ENCODE data around the gene ATP8A2.

Gene ATP8A2

GRCh38 chr13:25380082-25380481 is 8.3 kb downstream of the ATP8A2 start:
- in situ Hi-C loops (cut with MboI; ENCODE audit: low sequenced_read_pairs, unreplicated experiment): no loop called here
- DNase-seq (ENCODE audit: low spot score): no peak
- TF ChIP-seq CTCF (IDR thresholded peaks at IDR 0.05; ENCODE audit: borderline replicate concordance, control extremely low read depth, extremely low read depth, insufficient read depth, missing control alignments): no peak

GRCh38 chr13:25380741-25381324 is 9.1 kb downstream of the ATP8A2 start:
- in situ Hi-C loops (cut with MboI; ENCODE audit: low sequenced_read_pairs, unreplicated experiment): no loop called here
- DNase-seq (ENCODE audit: low spot score): no peak
- no peak for TF ChIP-seq CTCF (IDR thresholded peaks at IDR 0.05; ENCODE audit: borderline replicate concordance, control extremely low read depth, extremely low read depth, insufficient read depth, missing control alignments)

DNA sequence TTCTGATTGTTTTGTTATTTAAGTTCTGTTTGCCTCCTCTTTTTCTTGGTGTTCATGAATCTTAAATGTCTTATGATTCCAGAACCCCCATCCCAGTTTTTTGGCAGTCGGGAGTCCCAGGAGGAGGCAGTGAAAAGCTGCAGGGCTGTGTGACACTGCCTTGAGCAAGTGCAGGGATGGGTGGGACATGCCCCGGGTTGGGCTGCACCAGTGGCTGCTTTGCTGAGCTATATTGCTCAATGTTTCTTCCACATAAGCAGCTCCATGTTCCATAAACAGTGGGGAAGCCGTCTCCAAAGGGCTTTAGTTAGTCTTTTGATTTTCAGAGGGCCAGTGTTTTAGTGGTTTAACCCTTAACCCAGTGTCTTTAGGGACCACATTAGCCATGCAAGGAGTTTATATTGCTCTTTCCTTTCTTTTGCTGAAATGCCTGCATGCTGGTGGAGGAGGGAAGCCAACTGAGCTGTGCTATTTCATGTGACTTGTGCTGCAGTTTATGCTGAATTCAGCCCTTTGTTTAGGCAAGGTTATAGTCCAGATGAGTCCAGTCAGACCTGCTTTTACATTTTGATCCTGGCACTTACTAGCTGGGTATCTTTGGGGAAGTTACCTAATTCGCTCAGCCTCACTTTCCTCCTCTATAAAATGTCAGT is 13.1 kb downstream of the ATP8A2 start:
- no peak for TF ChIP-seq CTCF (IDR thresholded peaks at IDR 0.05; ENCODE audit: borderline replicate concordance, control extremely low read depth, extremely low read depth, insufficient read depth, missing control alignments)
- no peak for DNase-seq (ENCODE audit: low spot score)
- in situ Hi-C loops (cut with MboI; ENCODE audit: low sequenced_read_pairs, unreplicated experiment): no loop called here

DNA sequence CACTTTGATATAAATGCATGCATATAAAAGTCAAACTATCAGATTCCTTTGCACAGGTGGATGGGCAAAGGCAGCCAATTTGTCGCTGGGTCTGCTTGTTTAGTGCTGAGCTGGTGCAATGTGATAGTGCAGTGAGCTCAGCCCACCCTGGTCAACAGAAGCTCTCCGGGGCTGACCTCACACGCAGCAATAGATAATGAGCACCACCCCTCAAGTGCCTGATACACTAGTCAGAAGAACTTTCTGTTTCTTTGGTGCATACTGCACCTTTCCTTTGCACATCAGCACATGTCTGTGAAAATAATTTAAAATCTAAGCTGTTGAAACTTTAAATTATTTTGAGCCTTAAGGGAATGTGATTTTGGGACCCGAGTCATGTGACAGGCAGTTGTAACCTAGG is 20.2 kb downstream of the ATP8A2 start:
- no peak for TF ChIP-seq CTCF (IDR thresholded peaks at IDR 0.05; ENCODE audit: borderline replicate concordance, control extremely low read depth, extremely low read depth, insufficient read depth, missing control alignments)
- in situ Hi-C loops (cut with MboI; ENCODE audit: low sequenced_read_pairs, unreplicated experiment): no loop called here
- no peak for DNase-seq (ENCODE audit: low spot score)

GRCh38 chr13:25394402-25395060 is 22.8 kb downstream of the ATP8A2 start:
- no peak for DNase-seq (ENCODE audit: low spot score)
- in situ Hi-C loops (cut with MboI; ENCODE audit: low sequenced_read_pairs, unreplicated experiment): no loop called here
- no peak for TF ChIP-seq CTCF (IDR thresholded peaks at IDR 0.05; ENCODE audit: borderline replicate concordance, control extremely low read depth, extremely low read depth, insufficient read depth, missing control alignments)

GRCh38 chr13:25397763-25398162 is 26.0 kb downstream of the ATP8A2 start:
- no peak for TF ChIP-seq CTCF (IDR thresholded peaks at IDR 0.05; ENCODE audit: borderline replicate concordance, control extremely low read depth, extremely low read depth, insufficient read depth, missing control alignments)
- in situ Hi-C loops (cut with MboI; ENCODE audit: low sequenced_read_pairs, unreplicated experiment): no loop called here
- no peak for DNase-seq (ENCODE audit: low spot score)
